ENCODE data around the gene MGLL.

The MGLL gene

GRCh38 chr3:127745656-127746399, 76.5 kb downstream of the MGLL start:
- H3K79me2 ChIP-seq (ENCODE audit: low read length), result peaks cover 43% of the 10 kb centered on the region
- TF ChIP-seq, protein P1, sequence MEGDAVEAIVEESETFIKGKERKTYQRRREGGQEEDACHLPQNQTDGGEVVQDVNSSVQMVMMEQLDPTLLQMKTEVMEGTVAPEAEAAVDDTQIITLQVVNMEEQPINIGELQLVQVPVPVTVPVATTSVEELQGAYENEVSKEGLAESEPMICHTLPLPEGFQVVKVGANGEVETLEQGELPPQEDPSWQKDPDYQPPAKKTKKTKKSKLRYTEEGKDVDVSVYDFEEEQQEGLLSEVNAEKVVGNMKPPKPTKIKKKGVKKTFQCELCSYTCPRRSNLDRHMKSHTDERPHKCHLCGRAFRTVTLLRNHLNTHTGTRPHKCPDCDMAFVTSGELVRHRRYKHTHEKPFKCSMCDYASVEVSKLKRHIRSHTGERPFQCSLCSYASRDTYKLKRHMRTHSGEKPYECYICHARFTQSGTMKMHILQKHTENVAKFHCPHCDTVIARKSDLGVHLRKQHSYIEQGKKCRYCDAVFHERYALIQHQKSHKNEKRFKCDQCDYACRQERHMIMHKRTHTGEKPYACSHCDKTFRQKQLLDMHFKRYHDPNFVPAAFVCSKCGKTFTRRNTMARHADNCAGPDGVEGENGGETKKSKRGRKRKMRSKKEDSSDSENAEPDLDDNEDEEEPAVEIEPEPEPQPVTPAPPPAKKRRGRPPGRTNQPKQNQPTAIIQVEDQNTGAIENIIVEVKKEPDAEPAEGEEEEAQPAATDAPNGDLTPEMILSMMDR (IDR thresholded peaks at IDR 0.05; ENCODE audit: low read depth, low read length), result no peak
- no peak for TF ChIP-seq EZH2phosphoT487 (IDR thresholded peaks at IDR 0.05; ENCODE audit: low read depth)
- H2AFZ ChIP-seq (ENCODE audit: low read depth, low read length), result no peak overlapping the region
- H4K20me1 ChIP-seq (ENCODE audit: insufficient read depth, low read length), result no peaks in the 10 kb centered on the region
- H3K4me1 ChIP-seq (ENCODE audit: low read length), result peaks cover 44% of the 10 kb centered on the region
- no peak overlapping the region for H3K4me2 ChIP-seq (ENCODE audit: low read length)
- no peak overlapping the region for H3K27ac ChIP-seq (ENCODE audit: low read length)
- H3K4me3 ChIP-seq (ENCODE audit: low read length), result no peak overlapping the region
- H3K9me3 ChIP-seq (ENCODE audit: insufficient read depth, low read length), result no peaks in the 10 kb centered on the region
- peaks cover 36% of the 10 kb centered on the region for H3K36me3 ChIP-seq (replicated peaks; ENCODE audit: low read depth, low read length)
- H3K27me3 ChIP-seq (ENCODE audit: low read depth, low read length), result no peaks in the 10 kb centered on the region
- H3K9ac ChIP-seq (ENCODE audit: low read length), result no peak overlapping the region

GRCh38 chr3:127744875-127745274, 77.4 kb downstream of the MGLL start:
- TF ChIP-seq, protein P1 (IDR thresholded peaks at IDR 0.05; ENCODE audit: low read depth, low read length), result no peak
- TF ChIP-seq EZH2phosphoT487 (IDR thresholded peaks at IDR 0.05; ENCODE audit: low read depth), result no peak
- H3K27ac ChIP-seq (ENCODE audit: low read length), result no peak overlapping the region
- H4K20me1 ChIP-seq (ENCODE audit: insufficient read depth, low read length), result no peaks in the 10 kb centered on the region
- peaks cover 36% of the 10 kb centered on the region for H3K36me3 ChIP-seq (replicated peaks; ENCODE audit: low read depth, low read length)
- peaks cover 34% of the 10 kb centered on the region for H3K4me1 ChIP-seq (ENCODE audit: low read length)
- no peak overlapping the region for H3K9ac ChIP-seq (ENCODE audit: low read length)
- no peaks in the 10 kb centered on the region for H3K9me3 ChIP-seq (ENCODE audit: insufficient read depth, low read length)
- H3K79me2 ChIP-seq (ENCODE audit: low read length), result peaks cover 43% of the 10 kb centered on the region
- H2AFZ ChIP-seq (ENCODE audit: low read depth, low read length), result no peak overlapping the region
- no peaks in the 10 kb centered on the region for H3K27me3 ChIP-seq (ENCODE audit: low read depth, low read length)
- no peak overlapping the region for H3K4me3 ChIP-seq (ENCODE audit: low read length)
- no peak overlapping the region for H3K4me2 ChIP-seq (ENCODE audit: low read length)

DNA sequence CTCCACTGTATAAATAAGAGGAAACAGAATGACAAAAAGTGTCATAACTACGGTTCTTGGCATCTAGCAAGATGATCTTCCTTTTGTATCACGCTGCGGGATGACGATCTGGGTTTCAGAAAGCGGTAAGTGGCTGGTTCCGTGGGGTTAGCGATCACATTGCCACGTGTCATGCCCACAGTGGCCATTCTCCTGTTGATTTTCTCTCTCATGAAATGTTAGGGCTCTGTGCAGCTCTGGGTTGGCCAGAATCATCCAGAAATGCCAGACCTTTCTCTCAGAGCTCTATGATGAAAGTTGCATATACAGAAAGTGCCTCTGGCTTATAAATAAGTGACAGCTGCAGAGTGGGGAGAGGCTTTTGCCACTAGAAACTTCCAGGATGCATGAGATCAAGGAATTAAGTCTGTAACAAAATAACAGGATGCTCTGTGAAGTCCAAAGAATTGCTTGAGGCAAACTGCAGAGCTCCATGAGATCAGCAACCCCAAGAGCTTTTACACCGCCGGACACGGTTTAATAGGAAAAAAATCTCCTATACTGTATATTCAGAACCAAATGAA, 78.0 kb downstream of the MGLL start:
- Histone ChIP-seq H3K27ac (ENCODE audit: low read length) (no peak overlapping the region), H3K27me3 (ENCODE audit: low read depth, low read length) (no peaks in the 10 kb centered on the region)
- TF ChIP-seq, protein P1 (IDR thresholded peaks at IDR 0.05; ENCODE audit: low read depth, low read length), result no peak
- TF ChIP-seq EZH2phosphoT487 (IDR thresholded peaks at IDR 0.05; ENCODE audit: low read depth), result no peak

GRCh38 chr3:127743351-127744252, 78.7 kb downstream of the MGLL start:
- no peak overlapping the region for H3K4me3 ChIP-seq (ENCODE audit: low read length)
- H3K27ac ChIP-seq (ENCODE audit: low read length), result no peak overlapping the region
- H3K9ac ChIP-seq (ENCODE audit: low read length), result no peak overlapping the region
- TF ChIP-seq EZH2phosphoT487 (IDR thresholded peaks at IDR 0.05; ENCODE audit: low read depth), result no peak
- TF ChIP-seq, protein P1 (IDR thresholded peaks at IDR 0.05; ENCODE audit: low read depth, low read length), result no peak
- no peaks in the 10 kb centered on the region for H4K20me1 ChIP-seq (ENCODE audit: insufficient read depth, low read length)
- no peaks in the 10 kb centered on the region for H3K9me3 ChIP-seq (ENCODE audit: insufficient read depth, low read length)
- H3K27me3 ChIP-seq (ENCODE audit: low read depth, low read length), result no peaks in the 10 kb centered on the region
- no peak overlapping the region for H3K4me2 ChIP-seq (ENCODE audit: low read length)
- peaks cover 33% of the 10 kb centered on the region for H3K79me2 ChIP-seq (ENCODE audit: low read length)
- no peak overlapping the region for H2AFZ ChIP-seq (ENCODE audit: low read depth, low read length)
- peaks cover 31% of the 10 kb centered on the region for H3K4me1 ChIP-seq (ENCODE audit: low read length)
- H3K36me3 ChIP-seq (replicated peaks; ENCODE audit: low read depth, low read length), result peaks cover 30% of the 10 kb centered on the region

More for the DNA sequence above, 78.0 kb downstream of the MGLL start:
- H3K9ac ChIP-seq (ENCODE audit: low read length), result no peak overlapping the region
- H2AFZ ChIP-seq (ENCODE audit: low read depth, low read length), result no peak overlapping the region
- no peak overlapping the region for H3K4me3 ChIP-seq (ENCODE audit: low read length)
- H3K4me2 ChIP-seq (ENCODE audit: low read length), result no peak overlapping the region
- H3K9me3 ChIP-seq (ENCODE audit: insufficient read depth, low read length), result no peaks in the 10 kb centered on the region
- peaks cover 38% of the 10 kb centered on the region for H3K79me2 ChIP-seq (ENCODE audit: low read length)
- H4K20me1 ChIP-seq (ENCODE audit: insufficient read depth, low read length), result no peaks in the 10 kb centered on the region
- peaks cover 36% of the 10 kb centered on the region for H3K36me3 ChIP-seq (replicated peaks; ENCODE audit: low read depth, low read length)
- peaks cover 31% of the 10 kb centered on the region for H3K4me1 ChIP-seq (ENCODE audit: low read length)

All from OCI-LY3 (cell line).